HG02678 (cell line): ENCODE data around the gene RGPD5.
"Not testable (repeated sequence)": the region's sequence is repeated elsewhere in the genome, so short reads cannot be mapped to it uniquely, and the experiment has no call there.

Source experiments
- ATAC-seq: cut with Tn5 transposase; IDR thresholded peaks from one replicate; pipeline ENCODE4 v1.9.1; 2021; ENCODE audit warnings: mild to moderate bottlenecking, moderate library complexity; ENCODE audit not compliant: unreplicated experiment

The RGPD5 gene

GRCh38 chr2:109891024-109891423 lies 96.9 kb downstream of the RGPD5 start:
- ATAC-seq = not testable (repeated sequence)

- ATAC-seq = not testable (repeated sequence)
Observed at GRCh38 chr2:109893736-109894135, 99.6 kb downstream of the RGPD5 start.

- ATAC-seq = not testable (repeated sequence)
Observed at GRCh38 chr2:109894141-109894540, 100.0 kb downstream of the RGPD5 start.

DNA sequence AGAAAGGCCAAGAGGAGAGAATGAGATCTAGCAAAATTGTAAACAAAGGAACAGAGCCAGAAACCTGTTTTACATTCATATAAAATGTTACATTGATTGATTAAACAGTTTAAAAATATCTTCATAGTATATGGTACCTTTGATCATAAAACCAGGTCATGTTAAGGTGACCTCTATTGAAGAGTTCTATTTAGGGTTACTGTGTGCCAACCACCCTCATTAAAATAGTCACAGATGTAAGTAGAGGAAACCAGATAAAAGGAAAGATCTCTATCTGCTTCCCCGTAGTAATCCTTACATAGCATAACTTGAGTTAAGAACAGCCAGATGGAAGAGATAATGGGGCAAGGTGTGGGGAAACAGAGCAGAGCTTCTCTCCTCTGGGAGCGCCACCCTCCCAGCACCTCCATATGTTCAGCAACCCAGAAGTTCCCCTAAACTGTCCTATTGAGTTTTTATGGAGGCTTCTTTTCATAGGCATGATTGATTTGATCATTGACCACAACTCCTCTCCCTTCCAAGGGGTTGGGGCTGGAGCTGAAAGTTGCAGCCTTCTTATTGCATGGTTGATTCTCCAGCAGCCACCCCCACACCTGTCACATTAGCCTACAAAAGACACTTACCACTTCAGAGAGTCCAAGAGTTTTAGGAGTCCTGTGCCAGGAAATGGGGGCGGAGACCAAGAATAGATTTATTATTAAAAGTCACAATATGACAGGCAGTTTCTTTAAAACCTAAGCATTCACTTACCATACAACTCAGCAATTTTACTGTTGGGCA lies 101.2 kb downstream of the RGPD5 start:
- not testable (repeated sequence) for ATAC-seq

- peak; percentile 98 for ATAC-seq
Observed at GRCh38 chr2:109896212-109896611, 102.1 kb downstream of the RGPD5 start.

GRCh38 chr2:109897769-109898461 lies 103.8 kb downstream of the RGPD5 start:
- ATAC-seq = not testable (repeated sequence)

- ATAC-seq = not testable (repeated sequence)
Observed at GRCh38 chr2:109898462-109899336, 104.6 kb downstream of the RGPD5 start, which contains the start of gene LIMS3. TSS of gene LIMS3 (plus strand) at chr2:109898688. CDS start at chr2:109898729, 41 bp downstream.

- ATAC-seq = peak; percentile 84
Observed at GRCh38 chr2:109905796-109906195, 111.7 kb downstream of the RGPD5 start.
